Astrocyte (in vitro differentiated cells and primary cell): ENCODE measurements around the gene FADS2.

Experiments
- CTCF ChIP-seq: IDR thresholded peaks from 2 replicates; pipeline ENCODE4 v1.5.1; 2011; ENCODE audit warnings: low read depth, mild to moderate bottlenecking, inconsistent platforms, low read length, moderate library complexity; ENCODE audit not compliant: insufficient read depth
- EZH2 ChIP-seq: IDR thresholded peaks from 2 replicates; pipeline ENCODE4 v1.6.1; 2012; ENCODE audit warnings: mild to moderate bottlenecking, low read length, inconsistent platforms; ENCODE audit not compliant: insufficient read depth

GRCh38 chr11:61828379-61828628, 204 bp downstream of the FADS2 start:
- TF ChIP-seq CTCF (no peak), EZH2 (no peak)
